K562 (cell line): ENCODE results near the gene TMEM150A. TPM values are rescaled to one million over a fixed set of nuclear protein-coding genes. Genes with fewer than 3 reads are reported as not detected.

Source experiments
- BACH1 ChIP-seq: fragments of 200-800 bp; sonication (Bioruptor generic); IDR thresholded peaks from 2 replicates; pipeline ENCODE4 v1.6.1; 2016; ENCODE audit warnings: missing genetic modification characterization, missing compliant biosample characterization
- BRD9 ChIP-seq: fragments of 450-650 bp; IDR thresholded peaks from 2 replicates; pipeline ENCODE4 v1.6.1; 2018; ENCODE audit warnings: low read depth; ENCODE audit not compliant: partially characterized antibody
- CAMTA2 ChIP-seq: fragments of 250-450 bp; sonication (Bioruptor Pico); conservative IDR thresholded peaks from 2 replicates; pipeline ENCODE4 v1.5.1; 2022
- CTBP1 ChIP-seq: fragments of 450-650 bp; IDR thresholded peaks from 2 replicates; pipeline ENCODE4 v1.6.1; 2016; ENCODE audit warnings: borderline replicate concordance
- E2F4 ChIP-seq: sonication (generic); formaldehyde crosslinking; IDR thresholded peaks from 2 replicates; pipeline ENCODE4 v1.8.0; 2022; ENCODE audit warnings: mild to moderate bottlenecking, low read depth, missing genetic modification reagents
- E2F6 ChIP-seq, 2 experiments: IDR thresholded peaks; 2 replicates each; pipeline ENCODE4 v1.6.1; 2011; ENCODE audit warnings: borderline replicate concordance in 1 of 2, control low read depth in 1 of 2, low read depth in 1 of 2, low read length in 1 of 2, mild to moderate bottlenecking in 1 of 2, mixed read lengths in 1 of 2, moderate library complexity in 1 of 2; ENCODE audit not compliant: insufficient read depth in 1 of 2, insufficient read length in 1 of 2, poor library complexity in 1 of 2, severe bottlenecking in 1 of 2; ENCODE audit errors: extremely low read depth in 1 of 2
- ELF1 ChIP-seq: fragments of 200-800 bp; sonication (Bioruptor generic); IDR thresholded peaks from 2 replicates; pipeline ENCODE4 v1.6.1; 2016; ENCODE audit warnings: missing genetic modification characterization, missing compliant biosample characterization
- FOXK2 ChIP-seq, 2 experiments: fragments of 450-650 bp; IDR thresholded peaks in 1 of 2; conservative IDR thresholded peaks in 1 of 2; 2 replicates each; pipeline ENCODE4 v1.6.1; 2016; ENCODE audit warnings: low read depth in 2 of 2, mild to moderate bottlenecking in 1 of 2
- L3MBTL2 ChIP-seq: fragments of 450-650 bp; IDR thresholded peaks from 2 replicates; pipeline ENCODE4 v1.6.1; 2016; ENCODE audit warnings: mild to moderate bottlenecking, moderate library complexity
- LEF1 ChIP-seq: fragments of 450-650 bp; IDR thresholded peaks from 2 replicates; pipeline ENCODE4 v1.6.1; 2016; ENCODE audit warnings: mild to moderate bottlenecking
- NCOR1 ChIP-seq: fragments of 450-650 bp; IDR thresholded peaks from 2 replicates; pipeline ENCODE4 v1.6.1; 2016; ENCODE audit warnings: mild to moderate bottlenecking, moderate library complexity
- POLR2B ChIP-seq: fragments of 450-650 bp; IDR thresholded peaks from 2 replicates; pipeline ENCODE4 v1.6.1; 2018; ENCODE audit warnings: low read depth; ENCODE audit not compliant: partially characterized antibody
- SOX6 ChIP-seq: fragments of 450-650 bp; IDR thresholded peaks from 2 replicates; pipeline ENCODE4 v1.6.1; 2014; ENCODE audit warnings: mild to moderate bottlenecking
- TAF1 ChIP-seq: IDR thresholded peaks from 2 replicates; pipeline ENCODE4 v1.6.1; 2011; ENCODE audit warnings: mild to moderate bottlenecking, low read length, moderate library complexity; ENCODE audit not compliant: insufficient read depth, control insufficient read depth, severe bottlenecking; ENCODE audit errors: extremely low read depth
- TFE3 ChIP-seq: fragments of 450-650 bp; formaldehyde crosslinking; IDR thresholded peaks from 2 replicates; pipeline ENCODE4 v1.4.0; 2020; ENCODE audit warnings: mild to moderate bottlenecking, mixed read lengths
- U2AF1 ChIP-seq: fragments of 200-400 bp; formaldehyde crosslinking; optimal IDR thresholded peaks from 2 replicates; pipeline ENCODE3; 2017; ENCODE audit warnings: mild to moderate bottlenecking, low read depth, low read length, moderate library complexity
- ZC3H4 ChIP-seq: sonication (generic); formaldehyde crosslinking; IDR thresholded peaks from 2 replicates; pipeline ENCODE4 v1.9.0; 2021; ENCODE audit warnings: missing genetic modification reagents, borderline replicate concordance
- ZNF592 ChIP-seq: fragments of 450-650 bp; IDR thresholded peaks from 2 replicates; pipeline ENCODE4 v1.6.1; 2017; ENCODE audit warnings: antibody characterized with exemption, mild to moderate bottlenecking
- polyA plus RNA-seq, 8 experiments: library from polyadenylated mRNA; depleted of rRNA in 4 of 8; stranded (reverse) in 5 of 8; unstranded in 3 of 8; fragments of >200 nt; fragmentation: Nextera tagmentation in 2 of 8; fragmentation: Illumina TruSeq in 1 of 8; extraction: Ambion mirVana in 2 of 8; extraction: Trizol in 1 of 8; gene quantifications; 2 replicates each; pipeline versions ENCODE4 v1.2.1 to v1.2.3, GENCODE V29; 2011 to 2014; ENCODE audit warnings: inconsistent platforms in 1 of 8, missing spikeins in 1 of 8
- total RNA-seq, 7 experiments: library from RNA; depleted of rRNA in 6 of 7; stranded (reverse); fragments of >200 nt in 6 of 7; fragmentation: Illumina TruSeq in 2 of 7; extraction: Trizol in 2 of 7; gene quantifications; 2 replicates each; pipeline versions ENCODE4 v1.2.1 to v1.2.3, GENCODE V29; 2011 to 2021; ENCODE audit warnings: low replicate concordance in 1 of 7

TMEM150A gene
- total and polyA plus RNA-seq, 9 of the 15 experiments (the other 6 are each of a cell fraction or from before 2014, with no cell fraction given): 3.9 to 17.1 (median 8.4) TPM

GRCh38 chr2:85611705-85612587 lies 9.4 kb upstream of the TMEM150A start, which contains the start of gene C2orf68 (continued):
- TF ChIP-seq BRD9 (peak; percentile 97), ELF1 (tag) (peak; percentile 83), POLR2B (peak; percentile 93), L3MBTL2 (peak; percentile 89), ZNF592 (peak; percentile 83), FOXK2 (conservative IDR thresholded peaks at IDR 0.05 in 1 of 2, IDR thresholded peaks at IDR 0.05 in 1 of 2; ENCODE audit: low read depth in 2 of 2) (peak; percentile 42 to 45; a peak in 2 of 4 replicates), E2F4 (CRISPR knock-in tag) (0 out of 2 replicates have a peak, but pooled peaks have one; percentile 41), CAMTA2 (CRISPR knock-in tag) (0 out of 2 replicates have a peak, but pooled peaks have one; percentile 43), LEF1 (no peak), TFE3 (CRISPR knock-in tag) (no peak), SOX6 (0 out of 2 replicates have a peak, but pooled peaks have one; percentile 14), U2AF1 (no peak), TAF1 (peak; percentile 95), BACH1 (tag) (no peak), E2F6 (IDR thresholded peaks at IDR 0.05; ENCODE audit: borderline replicate concordance in 1 of 2, extremely low read depth in 1 of 2, insufficient read depth in 1 of 2, insufficient read length in 1 of 2, low read depth in 1 of 2, low read length in 1 of 2, poor library complexity in 1 of 2, severe bottlenecking in 1 of 2) (peak; percentile 89 to 91), CTBP1 (peak; percentile 59; the same call in 1 of the 2 replicates), ZC3H4 (CRISPR knock-in tag) (no peak), NCOR1 (no peak)
